ENCODE data around the gene COL27A1. TPM values are rescaled to one million over a fixed set of nuclear protein-coding genes. Genes with fewer than 3 reads are reported as not detected.

The COL27A1 gene
- total RNA-seq, 1 donor from 2014 or later = 8.5 TPM

GRCh38 chr9:114140850-114141249 lies 14.5 kb upstream of the COL27A1 start:
- no peak for TF ChIP-seq CTCF (conservative IDR thresholded peaks at IDR 0.05; ENCODE audit: low read depth, low read length)

GRCh38 chr9:114141553-114142402 lies 13.6 kb upstream of the COL27A1 start:
- no peak for TF ChIP-seq CTCF (conservative IDR thresholded peaks at IDR 0.05; ENCODE audit: low read depth, low read length)
- no peak overlapping the region for H3K4me3 ChIP-seq (ENCODE audit: low read depth, low read length)
- no peak for DNase-seq (ENCODE audit: low read depth)

More at GRCh38 chr9:114140850-114141249, 14.5 kb upstream of the COL27A1 start:
- DNase-seq (ENCODE audit: low read depth) = no peak
- H3K4me3 ChIP-seq (ENCODE audit: low read depth, low read length) = no peak overlapping the region

GRCh38 chr9:114143234-114143633 lies 12.1 kb upstream of the COL27A1 start:
- DNase-seq (ENCODE audit: low read depth) = no peak
- no peak overlapping the region for H3K4me3 ChIP-seq (ENCODE audit: low read depth, low read length)
- no peak for TF ChIP-seq CTCF (conservative IDR thresholded peaks at IDR 0.05; ENCODE audit: low read depth, low read length)

GRCh38 chr9:114146735-114147134 lies 8.6 kb upstream of the COL27A1 start:
- H3K4me3 ChIP-seq (ENCODE audit: low read depth, low read length) = no peak overlapping the region
- TF ChIP-seq CTCF (conservative IDR thresholded peaks at IDR 0.05; ENCODE audit: low read depth, low read length) = no peak
- DNase-seq (ENCODE audit: low read depth) = no peak

GRCh38 chr9:114149181-114149580 lies 6.2 kb upstream of the COL27A1 start:
- DNase-seq (ENCODE audit: low read depth) = no peak
- no peak for TF ChIP-seq CTCF (conservative IDR thresholded peaks at IDR 0.05; ENCODE audit: low read depth, low read length)

GRCh38 chr9:114149765-114150340 lies 5.5 kb upstream of the COL27A1 start:
- DNase-seq (ENCODE audit: low read depth) = no peak
- no peak overlapping the region for H3K4me3 ChIP-seq (ENCODE audit: low read depth, low read length)
- no peak for TF ChIP-seq CTCF (conservative IDR thresholded peaks at IDR 0.05; ENCODE audit: low read depth, low read length)

More at GRCh38 chr9:114149181-114149580, 6.2 kb upstream of the COL27A1 start:
- no peak overlapping the region for H3K4me3 ChIP-seq (ENCODE audit: low read depth, low read length)

Data from epithelial cell of proximal tubule (primary cell).